Fibroblast of upper back skin (primary cell): ENCODE measurements around the gene CYP4V2.

Source experiments
- DNase-seq: peaks from one replicate; pipeline ENCODE4 v3.0.0-alpha.2; 2013

CYP4V2 gene

DNA sequence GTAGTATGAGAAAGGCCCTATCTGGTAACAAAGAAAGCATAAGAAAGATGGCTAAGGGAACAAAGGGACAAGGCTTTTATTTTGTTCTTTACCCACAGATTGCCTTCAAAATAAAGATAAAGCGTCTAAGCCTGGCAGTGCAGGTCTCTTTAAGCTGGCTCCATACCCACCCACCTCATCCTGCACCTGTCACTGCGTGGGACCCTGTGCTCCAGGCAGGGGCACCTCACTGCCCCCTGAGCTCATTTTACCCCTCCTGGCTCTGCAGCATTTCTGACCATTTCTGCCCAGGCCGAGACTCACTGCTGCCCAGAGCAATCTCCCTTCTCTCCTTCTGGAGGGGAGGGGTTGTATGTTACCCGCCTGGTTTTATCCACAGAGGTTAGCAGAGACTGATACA is 1.7 kb upstream of the CYP4V2 start:
- no peak for DNase-seq

GRCh38 chr4:186190581-186191199 is 677 bp upstream of the CYP4V2 start:
- peak; percentile 1 for DNase-seq

- peak; percentile 31 for DNase-seq
Measured at GRCh38 chr4:186192066-186192612, 772 bp downstream of the CYP4V2 start.

GRCh38 chr4:186193851-186194250 is 2.5 kb downstream of the CYP4V2 start:
- DNase-seq, result no peak

GRCh38 chr4:186196063-186196462 is 4.7 kb downstream of the CYP4V2 start:
- DNase-seq, result no peak

DNA sequence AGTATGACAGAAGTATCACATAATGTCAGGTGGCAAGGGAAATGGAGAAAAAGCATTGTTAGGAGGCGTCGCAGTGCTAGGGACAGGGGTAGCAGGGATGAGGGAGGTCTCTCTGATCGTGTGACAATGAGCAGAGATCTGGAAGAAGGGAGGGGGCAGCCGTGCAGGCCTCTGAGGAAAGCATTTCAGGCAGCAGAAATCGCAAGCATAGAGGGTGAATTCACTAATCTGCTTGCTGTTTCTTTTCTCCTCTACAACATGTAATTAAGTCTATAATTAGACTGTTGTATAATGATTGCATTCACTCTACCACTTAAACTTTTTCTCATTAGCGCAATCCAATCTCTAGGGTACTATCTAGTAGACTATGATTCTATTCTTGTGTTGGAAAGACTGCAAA is 9.1 kb downstream of the CYP4V2 start:
- DNase-seq, result no peak

- DNase-seq, result no peak
Measured at GRCh38 chr4:186201010-186201409, 9.6 kb downstream of the CYP4V2 start.

GRCh38 chr4:186201535-186202230 is 10.3 kb downstream of the CYP4V2 start:
- peak; percentile 4 for DNase-seq

GRCh38 chr4:186202490-186203140 is 11.2 kb downstream of the CYP4V2 start:
- no peak for DNase-seq

- peak; percentile 3 for DNase-seq
Measured at GRCh38 chr4:186203406-186203805, 12.0 kb downstream of the CYP4V2 start.

DNA sequence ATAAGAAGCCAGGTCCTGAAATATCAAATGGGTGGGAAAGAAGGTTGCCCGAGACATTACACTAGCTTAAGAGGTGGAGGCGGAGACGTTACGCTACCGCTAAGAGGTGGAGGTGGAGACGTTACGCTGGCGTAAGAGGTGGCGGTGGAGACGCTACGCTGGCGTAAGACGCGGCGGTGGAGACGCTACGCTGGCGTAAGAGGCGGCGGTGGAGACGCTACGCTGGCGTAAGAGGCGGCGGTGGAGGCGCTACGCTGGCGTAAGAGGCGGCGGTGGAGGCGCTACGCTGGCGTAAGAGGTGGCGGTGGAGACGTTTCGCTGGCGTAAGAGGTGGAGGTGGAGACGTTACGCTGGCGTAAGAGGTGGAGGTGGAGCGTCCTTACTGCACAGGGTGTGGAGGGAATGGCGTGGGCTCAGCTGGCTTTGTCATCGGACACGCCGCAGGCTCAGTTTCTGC is 12.8 kb downstream of the CYP4V2 start:
- DNase-seq, result peak; percentile 65

GRCh38 chr4:186204686-186205085 is 13.3 kb downstream of the CYP4V2 start:
- no peak for DNase-seq

DNA sequence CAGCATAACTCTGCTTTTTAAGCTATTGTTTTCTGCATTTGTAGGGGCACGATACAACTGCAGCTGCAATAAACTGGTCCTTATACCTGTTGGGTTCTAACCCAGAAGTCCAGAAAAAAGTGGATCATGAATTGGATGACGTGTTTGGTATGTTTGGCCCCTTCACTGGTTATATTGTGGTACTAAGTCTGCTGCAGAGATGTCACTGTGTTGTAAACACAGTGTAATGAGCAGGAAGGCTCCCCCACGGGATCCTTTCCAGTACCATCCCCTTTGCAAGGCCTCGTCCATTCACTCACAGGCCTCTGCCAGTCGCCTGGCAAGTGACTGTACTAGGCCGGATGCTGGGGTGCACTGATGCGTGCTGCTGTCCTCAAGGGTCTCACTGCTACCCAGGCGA is 13.8 kb downstream of the CYP4V2 start:
- DNase-seq, result no peak

GRCh38 chr4:186216465-186217024 is 25.2 kb downstream of the CYP4V2 start:
- DNase-seq, result peak; percentile 9

GRCh38 chr4:186217733-186218293 is 26.4 kb downstream of the CYP4V2 start:
- DNase-seq, result no peak

GRCh38 chr4:186221624-186222023 is 30.3 kb downstream of the CYP4V2 start:
- no peak for DNase-seq

GRCh38 chr4:186225848-186226247 is 34.5 kb downstream of the CYP4V2 start:
- DNase-seq, result no peak

- DNase-seq, result no peak
Measured at GRCh38 chr4:186226521-186227189, 35.3 kb downstream of the CYP4V2 start.

GRCh38 chr4:186227221-186227620 is 35.9 kb downstream of the CYP4V2 start, which contains the start of gene KLKB1:
Gene KLKB1, plus strand, starts transcription at chr4:186227507. Its CDS starts 689 bp downstream, at chr4:186228196.
- no peak for DNase-seq

GRCh38 chr4:186227744-186228513 is 36.6 kb downstream of the CYP4V2 start:
- no peak for DNase-seq

DNA sequence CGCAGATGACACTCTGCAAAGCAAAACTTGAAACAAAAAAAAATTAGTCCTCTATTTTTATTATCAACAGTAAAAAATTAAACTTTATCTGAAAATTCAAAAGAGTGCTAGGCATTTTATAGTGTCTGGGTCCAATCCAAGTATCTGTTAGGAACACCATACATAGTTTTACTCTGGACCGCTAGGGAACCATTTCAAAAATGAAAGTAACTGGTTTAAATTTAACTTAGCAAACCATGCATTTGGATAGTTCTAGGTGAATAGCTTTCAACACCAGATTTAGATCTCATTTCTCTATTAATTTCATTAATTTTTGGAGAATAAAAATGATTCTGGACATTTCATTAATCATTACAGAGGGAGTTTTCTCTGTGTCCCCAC is 37.1 kb downstream of the CYP4V2 start:
- no peak for DNase-seq

- no peak for DNase-seq
Measured at GRCh38 chr4:186234367-186234766, 43.0 kb downstream of the CYP4V2 start.
